GM19193 (cell line): ENCODE data around the gene NXPH1.

Experiments
- POLR2A ChIP-seq: IDR thresholded peaks from 4 replicates; pipeline ENCODE4 v1.6.1; 2011; ENCODE audit not compliant: insufficient read depth, insufficient read length; ENCODE audit errors: extremely low read depth

Gene NXPH1

DNA sequence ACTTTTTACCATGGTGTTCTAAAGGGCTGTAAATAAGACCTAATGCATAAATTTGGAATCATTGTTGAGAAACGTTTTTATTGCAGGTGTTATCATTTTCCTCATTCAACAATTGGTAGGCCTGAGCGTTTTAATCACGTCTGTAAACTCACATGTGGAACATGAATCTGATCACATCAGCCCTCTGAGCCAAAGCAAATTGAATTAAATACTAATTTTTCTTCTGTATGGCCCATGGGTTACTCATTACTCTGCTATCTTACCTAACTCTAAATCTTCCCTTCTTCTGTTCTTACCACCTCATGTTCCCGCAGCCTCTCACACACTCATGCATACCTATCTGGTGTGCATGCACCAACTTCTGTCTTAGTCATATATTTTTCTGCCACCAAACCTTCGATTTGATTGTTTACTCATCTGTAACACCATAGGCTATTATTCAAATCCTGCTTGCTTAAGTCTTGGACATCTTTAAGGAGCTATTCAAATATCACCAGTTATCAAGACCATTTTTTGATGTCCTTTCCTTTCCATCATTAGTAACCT lies 82.3 kb downstream of the NXPH1 start:
- no peak for TF ChIP-seq POLR2A

GRCh38 chr7:8516976-8517375 lies 83.6 kb downstream of the NXPH1 start:
- TF ChIP-seq POLR2A: no peak

- no peak for TF ChIP-seq POLR2A
Measured at GRCh38 chr7:8528311-8528710, 94.9 kb downstream of the NXPH1 start.

- no peak for TF ChIP-seq POLR2A
Measured at GRCh38 chr7:8531991-8532515, 98.6 kb downstream of the NXPH1 start.

DNA sequence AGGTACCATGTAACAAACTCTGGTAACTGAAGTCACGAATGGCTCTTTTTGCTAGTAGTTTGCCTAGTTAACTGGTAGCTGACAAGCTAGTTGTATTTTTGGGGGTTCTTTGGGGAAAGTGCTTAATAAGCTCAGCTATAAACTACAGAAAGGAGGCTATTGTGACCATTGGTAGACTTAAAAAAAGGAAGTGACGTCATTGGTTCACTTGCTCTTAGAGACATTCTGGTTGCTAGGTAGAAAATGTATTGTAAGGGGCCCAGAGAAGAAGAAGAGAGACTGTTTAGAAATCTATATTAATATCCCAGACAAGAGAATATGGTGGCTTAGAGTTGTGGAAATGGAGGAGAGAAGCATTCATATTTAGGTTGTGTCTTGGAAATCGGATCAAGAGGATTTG lies 103.0 kb downstream of the NXPH1 start:
- TF ChIP-seq POLR2A: no peak

DNA sequence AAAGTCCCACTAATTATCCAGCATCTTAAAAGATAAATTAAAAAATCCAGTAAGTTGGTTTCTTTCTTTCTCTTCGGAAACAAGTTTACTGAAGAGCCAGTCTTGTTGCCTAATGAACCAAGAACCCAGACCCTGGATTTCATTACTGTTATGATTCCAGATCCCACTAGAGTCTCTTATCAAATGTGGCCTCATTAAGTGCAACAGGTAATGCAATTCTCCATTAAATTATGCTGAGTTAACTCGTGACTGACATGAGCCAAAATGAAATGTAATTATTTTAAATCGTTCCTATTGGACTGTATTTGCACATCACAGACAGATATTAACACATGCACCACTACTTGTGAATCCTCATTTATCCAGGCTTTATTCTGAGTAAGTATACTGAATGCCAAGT lies 115.6 kb downstream of the NXPH1 start:
- TF ChIP-seq POLR2A: no peak

DNA sequence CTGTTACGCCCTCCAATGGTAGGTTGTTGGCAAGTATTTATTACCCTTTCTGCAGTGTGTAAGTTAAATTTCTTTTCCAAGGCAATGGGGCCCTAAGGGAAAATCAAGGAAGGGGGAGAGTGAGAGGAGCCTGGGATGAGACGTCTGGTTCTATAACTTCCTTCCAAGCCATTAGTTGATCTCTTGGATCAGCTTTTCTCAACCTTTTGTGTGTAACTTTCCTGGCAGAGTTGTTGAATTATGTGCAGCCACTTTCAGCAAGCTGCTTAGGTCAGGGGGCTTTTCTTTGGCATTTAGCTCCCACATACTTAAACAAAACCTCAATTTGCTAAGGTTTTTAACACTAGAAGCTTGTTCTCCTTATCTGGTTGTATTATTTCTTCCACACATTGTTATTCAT lies 127.1 kb downstream of the NXPH1 start:
- TF ChIP-seq POLR2A: no peak

DNA sequence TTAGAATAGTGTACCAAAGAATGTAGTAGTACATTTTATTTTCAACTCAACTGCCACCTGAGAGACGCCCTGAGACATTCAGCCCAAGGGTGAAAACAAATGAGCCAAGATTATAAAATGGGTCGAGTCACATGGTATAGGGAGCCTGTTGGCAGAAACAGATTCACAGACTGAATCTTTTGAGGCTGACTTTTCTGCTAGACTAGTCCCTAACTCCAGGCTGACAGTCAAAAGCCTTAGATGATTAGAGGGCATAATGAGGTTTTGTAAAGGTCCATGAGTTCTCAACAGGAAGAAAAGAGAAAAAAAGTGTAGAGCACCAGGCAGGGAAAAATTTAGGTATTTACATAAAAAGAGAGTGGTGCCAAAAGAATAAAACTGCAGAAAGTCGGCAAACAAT lies 128.0 kb downstream of the NXPH1 start:
- TF ChIP-seq POLR2A: no peak

DNA sequence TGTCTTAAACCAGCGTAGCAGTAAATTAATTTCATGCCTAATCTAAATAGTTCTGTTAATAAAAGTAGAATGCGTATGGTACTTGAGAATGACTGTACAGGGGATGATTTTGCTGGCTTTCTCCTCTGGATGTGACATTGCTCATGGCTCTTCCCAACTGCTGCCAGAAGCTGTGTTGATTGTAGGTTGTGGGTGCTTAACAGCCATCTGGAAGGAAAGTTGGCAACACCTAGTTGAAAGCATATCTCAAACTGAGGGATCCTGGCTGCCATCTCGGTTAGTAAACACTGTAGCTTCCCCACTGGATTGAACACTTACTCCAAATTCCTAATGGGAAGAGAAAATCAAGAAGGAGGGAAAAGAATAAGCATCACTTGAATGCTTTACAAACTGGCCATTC lies 130.9 kb downstream of the NXPH1 start:
- no peak for TF ChIP-seq POLR2A

DNA sequence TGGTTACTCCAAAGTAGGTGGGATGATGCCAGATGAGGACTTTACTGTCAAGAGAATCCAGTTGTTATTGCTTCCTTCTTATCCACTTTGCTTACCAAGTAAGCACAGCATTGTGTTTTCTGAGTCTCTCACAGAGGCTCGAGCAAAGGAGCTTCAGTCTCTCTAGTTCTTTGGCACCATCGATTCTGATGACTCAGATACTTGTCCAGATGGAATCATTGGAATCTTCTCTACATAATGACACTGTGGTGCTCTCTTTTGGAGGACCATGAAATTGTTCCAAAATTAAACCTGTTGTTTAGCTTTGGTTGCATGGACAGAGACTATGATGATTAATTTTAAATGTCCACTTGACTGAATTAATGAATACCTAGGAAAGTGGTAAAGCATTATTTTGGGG lies 132.6 kb downstream of the NXPH1 start:
- TF ChIP-seq POLR2A: no peak

DNA sequence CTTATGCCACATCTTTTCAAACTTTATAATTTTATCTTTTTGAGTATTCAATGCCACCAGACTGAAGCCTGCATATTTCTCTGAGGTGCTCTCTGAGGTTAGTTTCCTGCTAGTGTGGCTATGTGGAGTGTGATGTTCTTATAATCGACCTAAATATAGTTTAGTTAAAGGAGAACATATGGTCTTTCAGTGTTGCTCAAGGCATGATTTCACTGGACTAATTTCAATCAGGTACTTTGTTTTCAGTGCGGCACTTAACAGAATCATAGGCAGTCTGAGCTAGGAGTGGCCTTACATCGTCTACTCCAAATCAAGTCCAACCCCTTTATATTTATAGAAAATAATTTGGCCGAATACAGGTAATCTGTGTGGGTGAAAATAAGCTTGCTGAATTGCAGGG lies 134.2 kb downstream of the NXPH1 start:
- TF ChIP-seq POLR2A: no peak

DNA sequence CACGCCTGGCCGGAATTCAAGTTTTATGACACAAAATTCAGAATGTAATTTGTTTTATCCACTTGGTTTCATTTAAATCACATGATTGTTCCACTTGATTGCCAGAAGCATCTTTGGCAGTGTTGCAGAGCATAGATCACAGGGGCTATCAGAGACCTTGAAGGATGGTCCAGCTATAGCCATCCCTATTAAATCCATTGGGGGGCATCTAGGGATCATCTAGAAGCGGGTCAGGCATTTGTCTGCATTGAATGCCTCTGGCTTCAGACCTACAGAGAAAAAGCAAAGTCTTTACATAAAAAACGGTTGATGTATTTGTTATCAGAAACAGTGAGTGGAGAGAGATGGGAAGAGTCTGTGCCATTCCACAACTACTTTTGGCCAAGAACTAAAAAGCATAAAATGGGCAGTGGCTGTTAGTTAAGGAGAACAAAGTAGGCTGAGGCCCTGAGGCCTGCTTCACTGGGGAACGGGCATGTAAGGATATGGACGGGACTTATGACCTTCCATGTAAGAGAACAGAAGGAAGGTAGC lies 146.3 kb downstream of the NXPH1 start:
- no peak for TF ChIP-seq POLR2A

DNA sequence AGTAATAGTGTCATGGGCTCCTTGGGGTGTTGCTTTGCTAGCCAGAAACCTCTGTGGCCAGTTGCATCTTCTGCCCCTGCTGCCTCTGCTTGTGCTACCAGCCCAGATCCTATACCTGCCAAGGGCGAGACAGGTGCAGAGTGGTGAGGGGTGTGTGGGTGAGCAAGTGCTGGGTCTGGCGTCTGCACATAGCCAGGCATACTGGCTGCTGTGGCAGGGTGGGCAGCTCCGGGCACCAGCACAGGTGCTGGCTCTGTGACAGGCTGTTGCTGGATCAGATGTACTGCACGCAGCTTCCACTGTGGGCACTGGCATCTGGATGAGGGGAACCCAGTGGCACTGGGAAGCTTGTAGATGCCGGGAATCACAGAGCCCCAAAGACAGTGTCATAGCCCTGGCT lies 148.4 kb downstream of the NXPH1 start:
- no peak for TF ChIP-seq POLR2A

GRCh38 chr7:8582728-8583127 lies 149.3 kb downstream of the NXPH1 start:
- no peak for TF ChIP-seq POLR2A

DNA sequence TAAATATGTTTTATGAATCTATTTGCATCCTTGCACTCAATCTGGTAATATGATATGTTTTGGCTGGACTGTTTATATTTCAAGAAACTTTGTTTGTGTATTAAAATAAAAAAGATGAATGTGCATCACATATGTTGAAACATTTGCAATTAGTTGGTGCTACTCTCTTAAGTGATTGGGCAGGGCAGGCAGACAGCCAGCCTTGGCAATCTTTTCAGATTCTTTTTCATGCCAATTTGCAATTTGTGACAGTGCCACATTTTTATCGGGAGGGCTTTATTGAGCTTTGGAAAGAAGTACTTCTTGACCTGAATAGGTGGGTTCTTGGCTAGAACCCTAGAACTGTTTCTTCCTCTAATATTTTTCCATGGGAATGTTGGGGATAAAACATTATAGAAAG lies 152.2 kb downstream of the NXPH1 start:
- no peak for TF ChIP-seq POLR2A

DNA sequence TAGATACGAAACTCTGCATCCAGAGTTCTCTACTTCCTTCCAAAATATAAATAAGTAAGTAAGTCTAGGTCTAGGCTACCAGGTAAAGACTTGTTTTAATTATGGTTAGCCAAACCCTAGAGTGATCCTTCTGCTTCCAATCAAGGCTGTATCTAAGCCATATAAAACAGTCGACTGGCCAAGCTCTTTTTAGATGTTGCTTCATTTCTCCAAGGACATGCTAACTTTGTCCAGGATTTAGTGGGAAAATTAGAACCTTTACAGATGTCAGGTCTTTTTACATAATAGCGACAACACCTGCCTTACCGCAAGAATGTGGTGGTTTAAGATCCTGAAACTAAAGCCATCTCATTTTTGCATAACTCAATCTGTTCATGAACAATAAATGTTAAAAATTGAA lies 156.8 kb downstream of the NXPH1 start:
- TF ChIP-seq POLR2A: no peak

GRCh38 chr7:8590791-8591190 lies 157.4 kb downstream of the NXPH1 start:
- no peak for TF ChIP-seq POLR2A
